Pons (tissue), 1 donor: Measurements from ENCODE around the gene ZBTB22.
A peak's percentile ranks its signal among the peaks of the same experiment; 100 is the strongest.

ENCODE experiments used
- DNase-seq: peaks from one replicate; pipeline ENCODE4 v3.0.0-alpha.2; 2016; ENCODE audit warnings: low spot score

The ZBTB22 gene

GRCh38 chr6:33324125-33324524 lies 6.6 kb upstream of the ZBTB22 start:
- no peak for DNase-seq

GRCh38 chr6:33323623-33323948 lies 6.0 kb upstream of the ZBTB22 start:
- no peak for DNase-seq

GRCh38 chr6:33321227-33321626 lies 3.7 kb upstream of the ZBTB22 start:
- no peak for DNase-seq

- no peak for DNase-seq
These were observed 3.0 kb upstream of the ZBTB22 start for GRCh38 chr6:33320315-33321181.

GRCh38 chr6:33319939-33320314 lies 2.4 kb upstream of the ZBTB22 start:
- DNase-seq = no peak

- no peak for DNase-seq
These were observed 1.0 kb upstream of the ZBTB22 start for GRCh38 chr6:33318426-33319073.

GRCh38 chr6:33317419-33317668 lies 200 bp downstream of the ZBTB22 start:
- DNase-seq = no peak

- peak; percentile 25 for DNase-seq
These were observed 733 bp downstream of the ZBTB22 start for GRCh38 chr6:33316603-33317418.

- no peak for DNase-seq
These were observed 1.5 kb downstream of the ZBTB22 start for GRCh38 chr6:33315793-33316602.

GRCh38 chr6:33314943-33315792 lies 2.4 kb downstream of the ZBTB22 start:
- no peak for DNase-seq

- DNase-seq = peak; percentile 62
These were observed 3.0 kb downstream of the ZBTB22 start for GRCh38 chr6:33314515-33314942.

- peak; percentile 62 for DNase-seq
These were observed 3.6 kb downstream of the ZBTB22 start, which contains the start of gene TAPBP for GRCh38 chr6:33313709-33314514. TAPBP (minus strand) TSS chr6:33314078; CDS start chr6:33314041, 37 bp downstream.

GRCh38 chr6:33313105-33313708 lies 4.3 kb downstream of the ZBTB22 start:
- no peak for DNase-seq

GRCh38 chr6:33312361-33313104 lies 5.0 kb downstream of the ZBTB22 start:
- DNase-seq = peak; percentile 58

- DNase-seq = no peak
These were observed 11.2 kb downstream of the ZBTB22 start for GRCh38 chr6:33306356-33306755.

GRCh38 chr6:33305052-33305451 lies 12.5 kb downstream of the ZBTB22 start:
- no peak for DNase-seq

- DNase-seq = no peak
These were observed 13.3 kb downstream of the ZBTB22 start for GRCh38 chr6:33304216-33304615.

- DNase-seq = no peak
These were observed 15.7 kb downstream of the ZBTB22 start for GRCh38 chr6:33301877-33302276.
